HepG2 (cell line): ENCODE results near the gene VSIG10L. TPM values are rescaled to one million over a fixed set of nuclear protein-coding genes. Genes with fewer than 3 reads are reported as not detected.

ENCODE experiments used
- CENPBD1 ChIP-seq: sonication (generic); formaldehyde crosslinking; IDR thresholded peaks from 2 replicates; pipeline ENCODE4 v1.8.0; 2022; ENCODE audit warnings: missing genetic modification reagents, low read depth, mild to moderate bottlenecking, borderline replicate concordance
- ETV5 ChIP-seq: IDR thresholded peaks from 2 replicates; pipeline ENCODE4 v1.6.1; 2018; ENCODE audit warnings: missing biosample characterization, missing genetic modification reagents, inconsistent platforms, borderline replicate concordance
- MYPOP ChIP-seq: sonication (generic); formaldehyde crosslinking; IDR thresholded peaks from 2 replicates; pipeline ENCODE4 v1.8.1; 2023; ENCODE audit warnings: mild to moderate bottlenecking, moderate library complexity, missing genetic modification reagents
- NFYB ChIP-seq: sonication (generic); formaldehyde crosslinking; IDR thresholded peaks from 2 replicates; pipeline ENCODE4 v1.4.0; 2020; ENCODE audit warnings: missing genetic modification reagents
- NPAS2 ChIP-seq: sonication (generic); formaldehyde crosslinking; IDR thresholded peaks from 2 replicates; pipeline ENCODE4 v1.8.0; 2022; ENCODE audit warnings: mild to moderate bottlenecking, missing genetic modification reagents, borderline replicate concordance
- PATZ1 ChIP-seq: sonication (generic); formaldehyde crosslinking; IDR thresholded peaks from 2 replicates; pipeline ENCODE4 v1.4.0; 2020; ENCODE audit warnings: missing genetic modification reagents
- PCBP2 ChIP-seq: fragments of 200-400 bp; formaldehyde crosslinking; optimal IDR thresholded peaks from 2 replicates; pipeline ENCODE3; 2018; ENCODE audit warnings: low read length, low read depth; ENCODE audit not compliant: poor library complexity, severe bottlenecking
- PITX1 ChIP-seq: sonication (generic); formaldehyde crosslinking; IDR thresholded peaks from 2 replicates; pipeline ENCODE4 v1.5.1; 2020; ENCODE audit warnings: mild to moderate bottlenecking, missing genetic modification reagents
- PRDM15 ChIP-seq: sonication (generic); formaldehyde crosslinking; IDR thresholded peaks from 2 replicates; pipeline ENCODE4 v1.4.0; 2020; ENCODE audit warnings: missing genetic modification reagents
- RBM39 ChIP-seq: fragments of 200-400 bp; formaldehyde crosslinking; IDR thresholded peaks from one replicate; pipeline ENCODE4 v1.6.1; 2018; ENCODE audit warnings: antibody characterized with exemption, mild to moderate bottlenecking, low read depth, low read length; ENCODE audit not compliant: poor library complexity, severe bottlenecking
- REST ChIP-seq, 2 experiments: IDR thresholded peaks; 2 replicates each; pipeline ENCODE4 v1.6.1; 2011 to 2012; ENCODE audit warnings: low read length in 2 of 2, borderline replicate concordance in 1 of 2, low read depth in 1 of 2, mild to moderate bottlenecking in 1 of 2, moderate library complexity in 1 of 2
- TCF7 ChIP-seq: sonication (generic); IDR thresholded peaks from 2 replicates; pipeline ENCODE4 v1.6.1; 2016; ENCODE audit warnings: antibody characterized with exemption, low read depth
- XRCC5 ChIP-seq: fragments of 200-400 bp; formaldehyde crosslinking; optimal IDR thresholded peaks from 2 replicates; pipeline ENCODE3; 2017; ENCODE audit warnings: mild to moderate bottlenecking, low read length
- YEATS2 ChIP-seq: sonication (generic); formaldehyde crosslinking; IDR thresholded peaks from 2 replicates; pipeline ENCODE4 v1.4.0; 2020; ENCODE audit warnings: missing genetic modification reagents, borderline replicate concordance
- ZNF550 ChIP-seq: sonication (generic); formaldehyde crosslinking; IDR thresholded peaks from 2 replicates; pipeline ENCODE4 v1.4.0; 2020; ENCODE audit warnings: mild to moderate bottlenecking, missing genetic modification reagents, borderline replicate concordance
- ZNF652 ChIP-seq: IDR thresholded peaks from 2 replicates; pipeline ENCODE4 v1.6.1; 2016; ENCODE audit warnings: low read depth, borderline replicate concordance
- ZNF749 ChIP-seq: sonication (generic); formaldehyde crosslinking; IDR thresholded peaks from 2 replicates; pipeline ENCODE4 v1.8.0; 2022; ENCODE audit warnings: mild to moderate bottlenecking, missing genetic modification reagents, moderate library complexity, borderline replicate concordance
- ZSCAN20 ChIP-seq: sonication (generic); formaldehyde crosslinking; IDR thresholded peaks from 2 replicates; pipeline ENCODE4 v1.4.0; 2020; ENCODE audit warnings: missing genetic modification reagents, mild to moderate bottlenecking, borderline replicate concordance
- polyA plus RNA-seq, 8 experiments: library from polyadenylated mRNA; depleted of rRNA in 3 of 8; stranded (reverse) in 7 of 8; unstranded in 1 of 8; fragments of >200 nt; fragmentation: Illumina TruSeq in 4 of 8; extraction: Trizol in 4 of 8; gene quantifications; 2 replicates each; pipeline versions ENCODE4 v1.2.1 to v1.2.3, GENCODE V29; 2011 to 2016; ENCODE audit warnings: low read depth in 4 of 8, missing spikeins in 1 of 8, mixed read lengths in 1 of 8; ENCODE audit not compliant: insufficient read depth in 1 of 8
- total RNA-seq, 5 experiments: library from RNA; depleted of rRNA; stranded (reverse); fragments of >200 nt; fragmentation: Illumina TruSeq; extraction: Trizol; gene quantifications; 2 replicates each; pipeline ENCODE4 v1.2.3, GENCODE V29; 2016; ENCODE audit warnings: low read depth in 1 of 5

Gene VSIG10L
- total and polyA plus RNA-seq, 2 of the 13 experiments (the other 11 are each of a cell fraction or from before 2014, with no cell fraction given): 2.7 to 8.5 TPM

- TF ChIP-seq PITX1 (CRISPR knock-in tag): no peak
- TF ChIP-seq XRCC5: peak; percentile 53
- TF ChIP-seq ZNF749 (CRISPR knock-in tag): no peak; the same call in 1 of the 2 replicates
- no peak for TF ChIP-seq NPAS2
- no peak for TF ChIP-seq PCBP2
- no peak for TF ChIP-seq CENPBD1
- TF ChIP-seq PRDM15 (CRISPR knock-in tag): no peak
- no peak for TF ChIP-seq ZNF652
- TF ChIP-seq REST (IDR thresholded peaks at IDR 0.05; ENCODE audit: borderline replicate concordance in 1 of 2, low read depth in 1 of 2, low read length in 2 of 2): no peak
- TF ChIP-seq TCF7: no peak
- no peak for TF ChIP-seq YEATS2 (CRISPR knock-in tag)
- peak; percentile 67; the same call in 1 of the 2 replicates for TF ChIP-seq MYPOP (CRISPR knock-in tag)
- no peak for TF ChIP-seq RBM39
- peak; percentile 49; the same call in 1 of the 2 replicates for TF ChIP-seq ETV5
- TF ChIP-seq ZNF550 (CRISPR knock-in tag): no peak
- TF ChIP-seq ZSCAN20 (CRISPR knock-in tag): no peak
- no peak for TF ChIP-seq NFYB (CRISPR knock-in tag)
- TF ChIP-seq PATZ1: peak; percentile 98
These were observed 12.3 kb upstream of the VSIG10L start (continued) for GRCh38 chr19:51354103-51354741.
